Right renal pelvis (tissue), 4 donors: ENCODE results near the gene COL15A1. TPM values are rescaled to one million over a fixed set of nuclear protein-coding genes. Genes with fewer than 3 reads are reported as not detected.

Experiments used
- DNase-seq, 4 donors: peaks; one replicate each; pipeline ENCODE4 v3.0.0-alpha.2; 2013; ENCODE audit warnings: low read depth in 4 of 4, low spot score in 3 of 4, missing footprints in 1 of 4
- polyA plus RNA-seq, 4 donors: library from polyadenylated mRNA; unstranded; fragments of 120-200 nt; gene quantifications; one replicate each; pipeline ENCODE4 v1.2.1, GENCODE V29; 2013; ENCODE audit not compliant: insufficient read length in 4 of 4

Gene COL15A1
- polyA plus RNA-seq, 4 donors = 30.1 to 36.2 (median 35.0) TPM

GRCh38 chr9:98942906-98943681 lies 613 bp upstream of the COL15A1 start:
- DNase-seq = no peak

- DNase-seq = no peak
These were observed 488 bp downstream of the COL15A1 start for GRCh38 chr9:98944057-98944733.

GRCh38 chr9:98944734-98945074 lies 997 bp downstream of the COL15A1 start:
- DNase-seq = no peak

- no peak for DNase-seq
These were observed 5.9 kb downstream of the COL15A1 start for GRCh38 chr9:98949565-98949964.

- DNase-seq = no peak
These were observed 6.6 kb downstream of the COL15A1 start for GRCh38 chr9:98950262-98950661.

GRCh38 chr9:98951967-98952366 lies 8.3 kb downstream of the COL15A1 start:
- DNase-seq = no peak

- DNase-seq = no peak
These were observed 10.0 kb downstream of the COL15A1 start for GRCh38 chr9:98953581-98954243.

- no peak for DNase-seq
These were observed 10.5 kb downstream of the COL15A1 start for GRCh38 chr9:98954244-98954610.

- no peak for DNase-seq
These were observed 11.6 kb downstream of the COL15A1 start for GRCh38 chr9:98955259-98955658.

GRCh38 chr9:98957826-98958225 lies 14.1 kb downstream of the COL15A1 start:
- DNase-seq = no peak

- no peak for DNase-seq
These were observed 14.7 kb downstream of the COL15A1 start for GRCh38 chr9:98958271-98958984.

- DNase-seq = no peak
These were observed 16.7 kb downstream of the COL15A1 start for GRCh38 chr9:98960409-98960808.

- DNase-seq = no peak
These were observed 17.9 kb downstream of the COL15A1 start for GRCh38 chr9:98961513-98962180.

GRCh38 chr9:98962181-98962560 lies 18.5 kb downstream of the COL15A1 start:
- DNase-seq = no peak

GRCh38 chr9:98962861-98963260 lies 19.2 kb downstream of the COL15A1 start:
- no peak for DNase-seq

- no peak for DNase-seq
These were observed 20.5 kb downstream of the COL15A1 start for GRCh38 chr9:98964201-98964600.

GRCh38 chr9:98964911-98965336 lies 21.2 kb downstream of the COL15A1 start:
- DNase-seq = no peak

GRCh38 chr9:98966676-98967075 lies 23.0 kb downstream of the COL15A1 start:
- no peak for DNase-seq

- DNase-seq = no peak
These were observed 23.6 kb downstream of the COL15A1 start for GRCh38 chr9:98967257-98967656.

GRCh38 chr9:98967680-98968079 lies 24.0 kb downstream of the COL15A1 start:
- no peak for DNase-seq
